ENCODE data around the gene XIAP. TPM values are rescaled to one million over a fixed set of nuclear protein-coding genes. Genes with fewer than 3 reads are reported as not detected.
A peak's percentile ranks its signal among the peaks of the same experiment; 100 is the strongest.
"Not testable (repeated sequence)": the region's sequence is repeated elsewhere in the genome, so short reads cannot be mapped to it uniquely, and the experiment has no call there.

The XIAP gene
- total RNA-seq, 4 donors from 2014 or later, result 21.9 to 39.4 (median 33.3) TPM

- 31 to 60% methylated on average over 6 of the region's 6 CpGs for WGBS, 2 donors
- intact Hi-C loops (cut with DNase I; ENCODE audit: low total_unique reads), result loop anchor here (5.0 kb wide), 1 partner anchor 503 kb away; no protein-coding TSS in a partner anchor
- no peak overlapping the region for H3K4me3 ChIP-seq (ENCODE audit: low read depth, poor library complexity, severe bottlenecking)
- TF ChIP-seq POLR2A (IDR thresholded peaks at IDR 0.05), result no peak
- TF ChIP-seq, protein P1, sequence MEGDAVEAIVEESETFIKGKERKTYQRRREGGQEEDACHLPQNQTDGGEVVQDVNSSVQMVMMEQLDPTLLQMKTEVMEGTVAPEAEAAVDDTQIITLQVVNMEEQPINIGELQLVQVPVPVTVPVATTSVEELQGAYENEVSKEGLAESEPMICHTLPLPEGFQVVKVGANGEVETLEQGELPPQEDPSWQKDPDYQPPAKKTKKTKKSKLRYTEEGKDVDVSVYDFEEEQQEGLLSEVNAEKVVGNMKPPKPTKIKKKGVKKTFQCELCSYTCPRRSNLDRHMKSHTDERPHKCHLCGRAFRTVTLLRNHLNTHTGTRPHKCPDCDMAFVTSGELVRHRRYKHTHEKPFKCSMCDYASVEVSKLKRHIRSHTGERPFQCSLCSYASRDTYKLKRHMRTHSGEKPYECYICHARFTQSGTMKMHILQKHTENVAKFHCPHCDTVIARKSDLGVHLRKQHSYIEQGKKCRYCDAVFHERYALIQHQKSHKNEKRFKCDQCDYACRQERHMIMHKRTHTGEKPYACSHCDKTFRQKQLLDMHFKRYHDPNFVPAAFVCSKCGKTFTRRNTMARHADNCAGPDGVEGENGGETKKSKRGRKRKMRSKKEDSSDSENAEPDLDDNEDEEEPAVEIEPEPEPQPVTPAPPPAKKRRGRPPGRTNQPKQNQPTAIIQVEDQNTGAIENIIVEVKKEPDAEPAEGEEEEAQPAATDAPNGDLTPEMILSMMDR (IDR thresholded peaks at IDR 0.05), result no peak
- DNase-seq (ENCODE audit: low spot score in 2 of 2), result peak in 1 of 2 donors; percentile 22
Observed at GRCh38 chrX:123830309-123830708, 29.5 kb upstream of the XIAP start.

GRCh38 chrX:123833387-123833786 lies 26.5 kb upstream of the XIAP start:
- no peak overlapping the region for H3K4me3 ChIP-seq (ENCODE audit: low read depth, poor library complexity, severe bottlenecking)
- 48% methylated on average over 7 of the region's 7 CpGs for WGBS, 2 donors
- TF ChIP-seq, protein P1 (IDR thresholded peaks at IDR 0.05), result no peak
- no peak for TF ChIP-seq POLR2A (IDR thresholded peaks at IDR 0.05)
- peak in 1 of 2 donors; percentile 26 for DNase-seq (ENCODE audit: low spot score in 2 of 2)
- intact Hi-C loops (cut with DNase I; ENCODE audit: low total_unique reads), result loop anchor here (5.0 kb wide), 1 partner anchor 506 kb away; no protein-coding TSS in a partner anchor

GRCh38 chrX:123834116-123834515 lies 25.7 kb upstream of the XIAP start:
- 50 to 82% methylated on average over 1 of the region's 1 CpG for WGBS, 2 donors
- DNase-seq (ENCODE audit: low spot score in 2 of 2), result no peak
- H3K4me3 ChIP-seq (ENCODE audit: low read depth, poor library complexity, severe bottlenecking), result no peak overlapping the region
- intact Hi-C loops (cut with DNase I; ENCODE audit: low total_unique reads), result loop anchor here (5.0 kb wide), 1 partner anchor 507 kb away; no protein-coding TSS in a partner anchor
- TF ChIP-seq POLR2A (IDR thresholded peaks at IDR 0.05), result no peak
- TF ChIP-seq, protein P1 (IDR thresholded peaks at IDR 0.05), result no peak

DNA sequence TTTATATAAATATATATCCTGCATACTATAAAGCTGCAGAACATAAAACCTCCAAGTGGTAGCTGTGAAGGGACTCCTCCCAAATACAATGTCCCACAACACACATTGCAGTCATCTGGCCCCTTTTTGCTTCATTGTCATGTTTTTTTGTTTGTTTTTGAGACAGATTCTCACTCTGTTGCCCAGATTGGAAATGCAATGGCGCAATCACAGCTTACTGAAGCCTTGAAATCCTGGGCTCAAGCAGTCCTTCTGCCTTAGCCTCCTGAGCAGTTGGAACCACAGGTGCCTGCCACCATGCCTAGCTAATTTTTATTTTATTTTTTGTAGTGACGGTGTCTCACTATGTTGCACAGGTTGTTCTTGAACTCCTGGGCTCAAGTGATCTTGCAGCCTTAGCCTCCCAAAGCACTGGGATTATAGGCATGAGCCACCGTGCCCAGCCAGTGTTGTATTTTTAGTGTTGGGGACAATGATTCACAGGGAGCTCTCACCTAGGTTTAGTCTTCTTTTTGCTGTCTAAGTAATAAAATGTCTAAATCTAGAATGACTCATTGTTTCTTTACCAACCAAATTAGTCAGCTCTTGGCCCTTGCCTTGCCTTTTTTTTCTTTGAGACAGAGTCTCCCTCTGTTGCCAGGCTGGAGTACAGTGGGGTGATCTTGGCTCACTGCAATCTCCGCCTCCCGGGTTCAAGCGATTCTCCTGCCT lies 24.0 kb upstream of the XIAP start:
- 45 to 56% methylated on average over 6 of the region's 6 CpGs for WGBS, 2 donors
- intact Hi-C loops (cut with DNase I; ENCODE audit: low total_unique reads), result no loop called here
- TF ChIP-seq POLR2A (IDR thresholded peaks at IDR 0.05), result no peak
- TF ChIP-seq, protein P1 (IDR thresholded peaks at IDR 0.05), result no peak
- H3K4me3 ChIP-seq (ENCODE audit: low read depth, poor library complexity, severe bottlenecking), result no peak overlapping the region
- DNase-seq (ENCODE audit: low spot score in 2 of 2), result no peak

DNA sequence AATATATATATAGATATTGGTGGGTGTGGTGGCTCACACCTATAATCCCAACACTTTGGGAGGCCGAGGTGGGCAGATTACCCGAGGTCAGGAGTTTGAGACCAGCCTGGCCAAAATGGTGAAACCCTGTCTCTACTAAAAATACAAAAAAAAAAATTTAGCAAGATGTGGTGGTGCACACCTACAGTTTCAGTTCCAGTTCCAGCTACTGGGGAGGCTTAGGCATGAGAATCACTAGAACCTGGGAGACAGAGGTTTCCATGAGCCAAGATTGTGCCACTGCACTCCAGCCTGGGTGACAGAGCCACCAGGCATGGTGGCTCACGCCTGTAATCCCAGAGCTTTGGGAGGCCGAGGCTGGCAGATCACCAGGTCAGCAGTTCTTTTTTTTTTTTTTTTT lies 14.7 kb upstream of the XIAP start:
- H3K4me3 ChIP-seq (ENCODE audit: low read depth, poor library complexity, severe bottlenecking); DNase-seq (ENCODE audit: low spot score in 2 of 2); intact Hi-C loops (cut with DNase I; ENCODE audit: low total_unique reads): not testable (repeated sequence)
- 91 to 93% methylated on average over 4 of the region's 4 CpGs for WGBS, 2 donors

- H3K4me3 ChIP-seq (ENCODE audit: low read depth, poor library complexity, severe bottlenecking), result no peak overlapping the region
- no peak for DNase-seq (ENCODE audit: low spot score in 2 of 2)
- intact Hi-C loops (cut with DNase I; ENCODE audit: low total_unique reads), result no loop called here
- 92 to 94% methylated on average over 7 of the region's 7 CpGs for WGBS, 2 donors
- TF ChIP-seq, protein P1 (IDR thresholded peaks at IDR 0.05), result no peak
- no peak for TF ChIP-seq POLR2A (IDR thresholded peaks at IDR 0.05)
Observed at GRCh38 chrX:123846577-123847038, 13.2 kb upstream of the XIAP start.
